HL-60/S4 treated with retinoic acid at 250 ng/mL for 4 days and 3 days (cell line): ENCODE results near the gene EDN2.

ENCODE experiments used
- in situ Hi-C: fragments of 300-500 bp; cut with MboI; formaldehyde crosslinking; loops from 2 replicates; pipeline ENCODE4 v1.7.0; 2022; ENCODE audit warnings: low sequenced_read_pairs

Gene EDN2

GRCh38 chr1:41468122-41468762, 16.2 kb downstream of the EDN2 start:
- in situ Hi-C loops: no loop called here

- in situ Hi-C loops: no loop called here
Observed at GRCh38 chr1:41467673-41468072, 16.8 kb downstream of the EDN2 start.

GRCh38 chr1:41466146-41466545, 18.3 kb downstream of the EDN2 start:
- in situ Hi-C loops: no loop called here

GRCh38 chr1:41465741-41466140, 18.7 kb downstream of the EDN2 start:
- in situ Hi-C loops: no loop called here

- in situ Hi-C loops: no loop called here
Observed at GRCh38 chr1:41464885-41465284, 19.6 kb downstream of the EDN2 start.

GRCh38 chr1:41463516-41463915, 21.0 kb downstream of the EDN2 start:
- in situ Hi-C loops: no loop called here

- in situ Hi-C loops: no loop called here
Observed at GRCh38 chr1:41462680-41463004, 21.8 kb downstream of the EDN2 start.

GRCh38 chr1:41461790-41462679, 22.4 kb downstream of the EDN2 start:
- in situ Hi-C loops: no loop called here

GRCh38 chr1:41456847-41457540, 27.5 kb downstream of the EDN2 start:
- in situ Hi-C loops: no loop called here

GRCh38 chr1:41455479-41456332, 28.8 kb downstream of the EDN2 start:
- in situ Hi-C loops: no loop called here

- in situ Hi-C loops: no loop called here
Observed at GRCh38 chr1:41454406-41454805, 30.1 kb downstream of the EDN2 start.

GRCh38 chr1:41452704-41453290, 31.7 kb downstream of the EDN2 start:
- in situ Hi-C loops: no loop called here

- in situ Hi-C loops: no loop called here
Observed at GRCh38 chr1:41450747-41451285, 33.7 kb downstream of the EDN2 start.

GRCh38 chr1:41449326-41449921, 35.1 kb downstream of the EDN2 start:
- in situ Hi-C loops: no loop called here

GRCh38 chr1:41448821-41449220, 35.7 kb downstream of the EDN2 start:
- in situ Hi-C loops: no loop called here

- in situ Hi-C loops: no loop called here
Observed at GRCh38 chr1:41447995-41448770, 36.3 kb downstream of the EDN2 start.

GRCh38 chr1:41446851-41447610, 37.5 kb downstream of the EDN2 start:
- in situ Hi-C loops: no loop called here

- in situ Hi-C loops: no loop called here
Observed at GRCh38 chr1:41444785-41445184, 39.7 kb downstream of the EDN2 start.
